Measurements from ENCODE around the gene FBXL14.

- no peak for TF ChIP-seq ELF4 (IDR thresholded peaks at IDR 0.05)
- TF ChIP-seq BHLHE40 (IDR thresholded peaks at IDR 0.05; ENCODE audit: borderline replicate concordance), result no peak
- TF ChIP-seq ARNT (IDR thresholded peaks at IDR 0.05), result no peak
- TF ChIP-seq TARDBP (IDR thresholded peaks at IDR 0.05), result no peak
- TF ChIP-seq, protein P1, sequence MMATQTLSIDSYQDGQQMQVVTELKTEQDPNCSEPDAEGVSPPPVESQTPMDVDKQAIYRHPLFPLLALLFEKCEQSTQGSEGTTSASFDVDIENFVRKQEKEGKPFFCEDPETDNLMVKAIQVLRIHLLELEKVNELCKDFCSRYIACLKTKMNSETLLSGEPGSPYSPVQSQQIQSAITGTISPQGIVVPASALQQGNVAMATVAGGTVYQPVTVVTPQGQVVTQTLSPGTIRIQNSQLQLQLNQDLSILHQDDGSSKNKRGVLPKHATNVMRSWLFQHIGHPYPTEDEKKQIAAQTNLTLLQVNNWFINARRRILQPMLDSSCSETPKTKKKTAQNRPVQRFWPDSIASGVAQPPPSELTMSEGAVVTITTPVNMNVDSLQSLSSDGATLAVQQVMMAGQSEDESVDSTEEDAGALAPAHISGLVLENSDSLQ (IDR thresholded peaks at IDR 0.05), result no peak
- no peak for TF ChIP-seq CTBP1 (IDR thresholded peaks at IDR 0.05; ENCODE audit: borderline replicate concordance)
- TF ChIP-seq HDGF (IDR thresholded peaks at IDR 0.05; ENCODE audit: borderline replicate concordance), result no peak
- no peak for TF ChIP-seq FOXA1 (IDR thresholded peaks at IDR 0.05)
- TF ChIP-seq SUZ12 (IDR thresholded peaks at IDR 0.05), result no peak
- TF ChIP-seq SP1 (IDR thresholded peaks at IDR 0.05), result no peak
- TF ChIP-seq FOXM1 (IDR thresholded peaks at IDR 0.05; ENCODE audit: borderline replicate concordance), result no peak
- no peak for TF ChIP-seq FOXK2 (IDR thresholded peaks at IDR 0.05)
- TF ChIP-seq L3MBTL2 (conservative IDR thresholded peaks at IDR 0.05), result no peak
Observed at GRCh38 chr12:1533602-1534304, 60.6 kb downstream of the FBXL14 start.

All from HEK293T (cell line).